Measurements from ENCODE around the gene OLFML3.

OLFML3 gene

GRCh38 chr1:113950908-113951307 is 28.4 kb upstream of the OLFML3 start:
- DNase-seq (ENCODE audit: low read depth): no peak

- DNase-seq (ENCODE audit: low read depth): no peak
Measured at GRCh38 chr1:113951719-113952118, 27.6 kb upstream of the OLFML3 start.

GRCh38 chr1:113957984-113958383 is 21.3 kb upstream of the OLFML3 start:
- no peak for DNase-seq (ENCODE audit: low read depth)

DNA sequence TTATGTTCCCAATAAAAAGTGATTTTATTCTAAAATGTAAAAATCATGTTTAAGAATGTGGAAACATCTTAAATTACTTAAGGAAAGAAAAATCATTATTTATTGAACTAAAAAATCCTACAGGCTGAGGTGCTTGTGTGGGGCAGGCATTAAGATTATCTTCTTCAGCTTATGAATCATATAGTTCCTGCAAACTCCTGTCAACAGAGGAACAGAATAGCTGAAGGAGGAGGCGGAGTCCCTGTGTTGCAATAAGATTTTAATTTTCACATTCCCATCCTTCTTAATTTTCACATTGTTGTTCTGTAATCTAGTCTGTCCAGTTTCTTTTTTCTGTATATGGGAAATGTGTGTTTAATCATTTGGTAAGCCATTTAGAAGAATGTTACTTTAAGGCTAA is 20.6 kb upstream of the OLFML3 start:
- DNase-seq (ENCODE audit: low read depth): no peak

GRCh38 chr1:113963281-113963906 is 15.9 kb upstream of the OLFML3 start:
- no peak for DNase-seq (ENCODE audit: low read depth)

DNA sequence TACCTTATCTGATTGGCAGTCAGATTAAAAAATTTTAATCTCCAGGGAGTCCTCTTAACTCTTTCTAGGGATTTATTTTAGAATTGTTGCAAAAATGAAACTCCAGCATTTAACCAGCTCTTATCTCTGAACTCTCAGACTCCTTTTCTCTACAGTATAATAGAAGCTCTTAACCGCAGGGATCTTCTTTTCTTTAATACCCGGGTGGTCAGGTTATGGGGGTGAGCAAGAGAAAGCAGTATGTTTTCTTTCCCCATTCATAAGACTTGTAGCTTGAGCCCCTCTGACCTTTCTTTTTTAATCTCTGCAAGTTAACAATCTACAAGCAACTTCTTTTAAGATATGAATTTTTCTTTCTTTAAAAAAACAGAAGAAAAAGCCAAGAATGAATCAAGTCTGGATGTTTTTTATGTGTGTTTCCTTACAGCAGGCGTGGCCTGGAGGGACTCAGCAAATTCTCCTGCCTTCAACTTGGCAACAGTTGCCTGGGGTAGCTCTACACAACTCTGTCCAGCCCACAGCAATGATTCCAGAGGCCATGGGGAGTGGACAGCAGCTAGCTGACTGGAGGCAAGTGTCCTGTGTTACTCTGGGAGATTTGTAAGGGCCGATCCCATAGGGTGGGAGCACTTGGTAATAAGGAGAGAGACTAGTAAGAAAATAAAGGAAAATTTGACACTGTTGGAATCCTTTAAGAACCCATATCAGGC is 13.4 kb upstream of the OLFML3 start:
- DNase-seq (ENCODE audit: low read depth): no peak

GRCh38 chr1:113972954-113973353 is 6.3 kb upstream of the OLFML3 start:
- no peak for DNase-seq (ENCODE audit: low read depth)

GRCh38 chr1:113975211-113975895 is 3.9 kb upstream of the OLFML3 start:
- no peak for DNase-seq (ENCODE audit: low read depth)

- no peak for DNase-seq (ENCODE audit: low read depth)
Measured at GRCh38 chr1:113976609-113977278, 2.5 kb upstream of the OLFML3 start.

- DNase-seq (ENCODE audit: low read depth): no peak
Measured at GRCh38 chr1:113977906-113978305, 1.4 kb upstream of the OLFML3 start.

DNA sequence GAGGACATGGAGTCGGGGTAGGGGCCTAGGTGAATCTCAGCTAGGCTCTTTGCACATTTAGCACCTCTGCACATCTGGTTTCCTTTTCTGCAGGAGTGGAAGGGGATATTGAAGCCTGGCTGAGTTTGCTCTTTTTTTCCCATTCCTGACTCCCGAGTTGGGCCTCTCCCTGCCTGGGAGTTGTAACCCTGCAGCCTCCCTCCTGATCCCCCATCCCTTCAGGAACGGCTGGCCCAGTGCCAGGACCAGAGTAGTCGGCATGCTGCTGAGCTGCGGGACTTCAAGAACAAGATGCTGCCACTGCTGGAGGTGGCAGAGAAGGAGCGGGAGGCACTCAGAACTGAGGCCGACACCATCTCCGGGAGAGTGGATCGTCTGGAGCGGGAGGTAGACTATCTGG is 836 bp downstream of the OLFML3 start:
- DNase-seq (ENCODE audit: low read depth): no peak

GRCh38 chr1:113981962-113982931 is 3.0 kb downstream of the OLFML3 start:
- no peak for DNase-seq (ENCODE audit: low read depth)

DNA sequence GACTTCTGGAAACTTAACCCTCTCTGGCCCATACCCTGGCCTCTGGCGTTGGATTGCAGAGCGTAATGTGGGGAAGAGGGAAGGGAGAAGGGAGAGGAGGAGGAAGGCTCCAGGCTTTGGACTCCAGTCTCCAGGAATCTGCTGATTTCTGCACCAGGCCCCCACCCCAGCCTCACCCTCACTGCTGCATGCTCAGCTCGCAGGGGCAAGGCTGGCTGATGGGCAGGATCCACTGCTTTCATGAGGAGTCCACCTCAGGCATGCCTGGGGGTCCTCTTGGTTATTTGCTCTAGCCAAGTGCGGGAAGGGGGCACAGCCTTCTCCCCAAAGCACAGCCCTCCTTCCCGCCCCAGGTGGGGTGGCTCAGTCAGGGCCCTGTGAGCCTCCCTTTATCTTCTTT is 3.7 kb downstream of the OLFML3 start:
- DNase-seq (ENCODE audit: low read depth): no peak

- DNase-seq (ENCODE audit: low read depth): no peak
Measured at GRCh38 chr1:113983391-113983790, 4.1 kb downstream of the OLFML3 start.

DNA sequence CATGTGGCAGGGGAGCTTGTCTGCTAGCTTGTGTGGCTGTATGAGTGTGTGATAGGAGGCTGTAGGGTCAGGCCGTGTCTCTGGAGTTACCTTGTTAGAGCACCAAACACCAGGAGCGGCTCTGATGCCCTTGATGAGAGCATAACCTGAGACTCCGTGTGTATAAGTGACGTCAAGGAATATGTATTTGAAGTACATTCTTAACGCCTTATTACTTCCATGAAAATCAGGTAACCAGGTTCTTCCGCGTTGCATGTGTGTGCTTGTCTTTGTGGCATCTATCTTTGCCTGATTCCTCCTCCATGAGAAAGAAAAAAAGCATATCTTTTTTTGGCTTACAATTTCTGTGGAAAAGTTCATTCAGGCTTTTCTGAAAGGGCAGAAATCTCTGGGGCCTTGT is 4.6 kb downstream of the OLFML3 start:
- no peak for DNase-seq (ENCODE audit: low read depth)

GRCh38 chr1:113984710-113985109 is 5.4 kb downstream of the OLFML3 start:
- no peak for DNase-seq (ENCODE audit: low read depth)

DNA sequence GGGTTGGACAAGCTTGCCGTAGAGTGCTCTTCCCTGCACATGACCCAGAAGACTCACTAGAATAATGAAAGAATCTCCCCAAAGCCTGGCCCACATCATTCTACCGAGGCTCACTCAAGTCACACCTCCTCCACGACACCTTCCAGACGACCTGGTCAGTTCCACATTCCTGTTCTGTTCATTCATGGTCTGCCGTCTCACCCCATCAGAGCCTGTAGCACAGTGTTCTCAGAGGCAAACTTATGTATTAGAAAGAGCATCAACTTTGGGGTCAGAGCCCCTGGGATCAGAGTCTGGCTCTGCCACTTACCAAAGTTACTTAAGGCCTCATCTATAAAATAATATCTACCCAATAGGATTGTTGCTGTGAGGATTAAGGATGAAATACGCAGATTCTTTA is 7.5 kb downstream of the OLFML3 start:
- no peak for DNase-seq (ENCODE audit: low read depth)

- DNase-seq (ENCODE audit: low read depth): no peak
Measured at GRCh38 chr1:113987259-113987658, 8.0 kb downstream of the OLFML3 start.

DNA sequence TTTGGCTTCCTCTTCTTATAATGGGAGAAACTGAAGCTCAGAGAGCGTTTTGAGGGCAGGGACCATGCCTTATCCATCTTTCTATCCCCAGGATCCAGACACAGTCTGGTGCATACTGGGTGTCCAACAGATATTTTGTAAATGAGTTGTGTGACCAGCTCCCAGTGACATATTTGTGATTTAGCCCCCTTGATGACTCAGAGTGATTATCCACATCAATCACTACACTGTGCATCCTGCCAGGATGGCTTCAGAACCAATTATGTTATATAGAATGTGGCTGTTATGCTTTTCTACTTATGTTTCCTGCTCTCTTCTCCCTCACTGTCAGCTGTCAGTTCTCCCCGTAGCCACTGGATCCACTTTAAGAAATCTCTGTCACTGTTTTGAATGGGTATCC is 11.3 kb downstream of the OLFML3 start:
- DNase-seq (ENCODE audit: low read depth): no peak

DNA sequence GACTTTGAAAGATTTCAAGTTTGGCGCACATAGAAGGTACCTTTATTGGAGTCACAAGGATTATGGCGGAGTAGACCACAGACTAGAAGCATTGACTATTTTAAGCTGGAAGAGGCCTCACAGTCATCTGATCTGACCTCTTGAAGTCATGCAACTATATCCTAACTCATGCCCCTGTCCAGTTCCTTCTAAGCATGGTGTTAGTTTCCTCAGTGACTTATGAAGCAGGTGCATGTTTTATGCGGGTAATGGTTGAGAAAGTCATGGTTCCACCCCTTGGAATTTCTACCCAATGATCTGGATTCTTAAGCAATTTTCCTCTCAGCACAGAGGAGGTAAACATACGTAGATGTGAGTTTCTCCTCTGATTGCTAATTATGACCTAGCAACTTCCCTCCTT is 11.7 kb downstream of the OLFML3 start:
- no peak for DNase-seq (ENCODE audit: low read depth)

GRCh38 chr1:113991467-113991997 is 12.3 kb downstream of the OLFML3 start:
- DNase-seq (ENCODE audit: low read depth): no peak

Data from CMK (cell line).